HG03196 (cell line): ENCODE results near the gene SBSN.

Source experiments
- ATAC-seq: cut with Tn5 transposase; IDR thresholded peaks from one replicate; pipeline ENCODE4 v1.9.1; 2021; ENCODE audit not compliant: unreplicated experiment

SBSN gene, protein sequence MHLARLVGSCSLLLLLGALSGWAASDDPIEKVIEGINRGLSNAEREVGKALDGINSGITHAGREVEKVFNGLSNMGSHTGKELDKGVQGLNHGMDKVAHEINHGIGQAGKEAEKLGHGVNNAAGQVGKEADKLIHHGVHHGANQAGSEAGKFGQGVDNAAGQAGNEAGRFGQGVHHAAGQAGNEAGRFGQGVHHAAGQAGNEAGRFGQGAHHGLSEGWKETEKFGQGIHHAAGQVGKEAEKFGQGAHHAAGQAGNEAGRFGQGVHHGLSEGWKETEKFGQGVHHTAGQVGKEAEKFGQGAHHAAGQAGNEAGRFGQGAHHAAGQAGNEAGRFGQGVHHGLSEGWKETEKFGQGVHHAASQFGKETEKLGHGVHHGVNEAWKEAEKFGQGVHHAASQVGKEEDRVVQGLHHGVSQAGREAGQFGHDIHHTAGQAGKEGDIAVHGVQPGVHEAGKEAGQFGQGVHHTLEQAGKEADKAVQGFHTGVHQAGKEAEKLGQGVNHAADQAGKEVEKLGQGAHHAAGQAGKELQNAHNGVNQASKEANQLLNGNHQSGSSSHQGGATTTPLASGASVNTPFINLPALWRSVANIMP

DNA sequence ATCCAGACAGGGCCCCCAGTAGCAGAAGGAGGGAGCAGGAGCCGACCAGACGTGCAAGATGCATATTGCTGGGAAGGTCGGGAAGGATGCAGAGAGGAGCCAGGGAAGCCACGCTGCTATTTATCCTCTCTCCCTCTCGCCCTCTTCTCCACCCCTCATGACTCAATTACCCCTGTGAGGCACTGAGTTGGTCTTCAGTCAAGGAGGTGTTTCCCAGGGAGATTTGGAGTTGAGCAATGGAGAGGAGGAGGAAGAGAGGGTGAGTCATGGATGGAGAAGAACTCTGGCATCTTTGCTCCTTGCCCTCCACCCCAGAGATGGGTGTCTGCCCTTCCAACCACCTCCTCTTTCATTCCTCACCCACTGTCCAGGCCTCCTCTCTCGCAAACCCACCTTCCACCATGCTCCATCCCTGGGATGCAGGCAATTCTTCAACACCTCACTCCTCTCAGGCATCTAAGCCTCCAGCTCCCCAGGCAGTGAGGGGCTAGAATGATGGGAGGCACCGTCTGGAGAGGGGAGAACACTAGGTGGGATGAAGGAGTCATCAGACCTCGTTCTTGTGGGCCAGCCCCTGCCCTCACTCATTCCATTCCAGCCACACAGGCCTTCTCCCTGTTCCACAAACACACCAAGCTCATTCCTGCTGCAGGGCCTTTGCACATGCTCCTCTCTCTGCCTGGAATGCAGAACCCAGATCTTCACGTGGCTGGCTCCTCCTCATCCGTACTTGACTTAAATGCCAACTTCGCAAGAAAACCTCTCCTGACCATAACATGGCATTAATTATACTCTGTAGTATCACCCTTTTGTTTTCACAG is at the start of gene SBSN:
TSS of gene SBSN (minus strand) at position 94 of the 821 bp plus-strand sequence. CDS start at position 64, 30 bp downstream.
- ATAC-seq, result no peak

DNA sequence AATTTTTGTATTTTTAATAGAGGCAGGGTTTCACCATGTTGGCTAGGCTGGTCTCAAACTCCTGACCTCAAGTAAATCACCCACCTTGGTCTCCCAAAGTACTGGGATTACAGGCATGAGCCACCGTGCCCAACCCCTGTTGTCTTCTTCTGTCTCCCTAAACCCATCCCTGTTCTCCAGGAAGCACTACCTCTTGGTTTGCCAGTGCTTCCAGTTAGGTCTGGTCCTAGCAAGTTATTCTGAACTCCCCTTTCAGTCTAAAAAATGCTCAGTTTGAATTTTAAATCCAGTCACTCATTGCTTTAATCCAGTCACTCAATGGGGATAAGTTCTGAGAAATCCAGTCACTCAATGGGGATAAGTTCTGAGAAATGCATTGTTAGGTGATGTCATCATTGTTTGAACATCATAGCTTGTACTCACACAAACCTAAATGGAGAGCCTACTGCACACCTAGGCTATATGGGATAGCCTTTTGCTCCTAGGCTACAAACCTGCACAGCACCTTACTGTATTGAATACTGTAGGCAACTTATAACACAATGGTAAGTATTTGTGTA is 43.4 kb upstream of the SBSN start:
- no peak for ATAC-seq

DNA sequence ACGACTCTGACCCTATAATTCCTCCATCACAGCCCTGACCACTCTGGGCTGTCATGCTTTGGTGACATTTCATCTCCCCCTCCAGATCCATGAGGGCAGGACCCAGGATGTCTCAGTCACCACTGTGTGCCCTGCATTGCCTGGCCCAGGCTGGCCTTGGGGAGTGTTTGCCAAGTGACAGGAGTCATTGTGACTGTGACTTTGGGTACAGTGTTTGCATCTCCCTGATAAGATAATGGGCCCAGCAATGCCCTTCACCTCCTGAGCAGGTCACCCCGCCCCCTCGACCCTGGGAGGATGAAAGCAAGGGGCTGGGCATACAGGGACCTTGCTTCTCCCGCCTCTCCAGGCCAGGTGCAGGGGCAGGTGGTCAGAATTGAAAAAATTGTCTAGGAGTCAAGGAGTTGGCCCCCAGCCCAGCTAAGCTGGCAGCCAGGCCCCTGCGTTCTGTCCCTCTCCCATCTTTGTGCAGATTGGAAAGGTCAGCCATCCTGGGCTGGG is 41.2 kb upstream of the SBSN start:
- ATAC-seq, result no peak

DNA sequence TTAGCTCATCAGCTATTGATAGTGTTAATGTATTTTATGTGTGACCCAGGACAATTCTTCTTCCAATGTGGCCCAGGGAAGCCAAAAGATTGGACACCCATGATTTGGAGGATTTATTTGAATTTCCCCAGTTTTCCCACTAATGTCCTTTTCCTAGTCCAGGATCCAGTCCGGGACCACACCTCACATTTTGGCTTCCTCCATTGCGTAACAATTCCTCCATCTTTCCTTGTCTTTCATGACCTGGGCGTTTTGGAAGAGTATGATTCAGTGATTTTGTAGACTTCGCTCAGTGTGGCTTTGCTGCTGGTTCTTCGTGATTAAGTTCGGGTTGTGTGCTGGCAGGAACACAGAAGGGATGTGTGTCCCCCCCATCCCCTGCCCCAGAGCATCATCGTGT is 38.6 kb upstream of the SBSN start:
- no peak for ATAC-seq

DNA sequence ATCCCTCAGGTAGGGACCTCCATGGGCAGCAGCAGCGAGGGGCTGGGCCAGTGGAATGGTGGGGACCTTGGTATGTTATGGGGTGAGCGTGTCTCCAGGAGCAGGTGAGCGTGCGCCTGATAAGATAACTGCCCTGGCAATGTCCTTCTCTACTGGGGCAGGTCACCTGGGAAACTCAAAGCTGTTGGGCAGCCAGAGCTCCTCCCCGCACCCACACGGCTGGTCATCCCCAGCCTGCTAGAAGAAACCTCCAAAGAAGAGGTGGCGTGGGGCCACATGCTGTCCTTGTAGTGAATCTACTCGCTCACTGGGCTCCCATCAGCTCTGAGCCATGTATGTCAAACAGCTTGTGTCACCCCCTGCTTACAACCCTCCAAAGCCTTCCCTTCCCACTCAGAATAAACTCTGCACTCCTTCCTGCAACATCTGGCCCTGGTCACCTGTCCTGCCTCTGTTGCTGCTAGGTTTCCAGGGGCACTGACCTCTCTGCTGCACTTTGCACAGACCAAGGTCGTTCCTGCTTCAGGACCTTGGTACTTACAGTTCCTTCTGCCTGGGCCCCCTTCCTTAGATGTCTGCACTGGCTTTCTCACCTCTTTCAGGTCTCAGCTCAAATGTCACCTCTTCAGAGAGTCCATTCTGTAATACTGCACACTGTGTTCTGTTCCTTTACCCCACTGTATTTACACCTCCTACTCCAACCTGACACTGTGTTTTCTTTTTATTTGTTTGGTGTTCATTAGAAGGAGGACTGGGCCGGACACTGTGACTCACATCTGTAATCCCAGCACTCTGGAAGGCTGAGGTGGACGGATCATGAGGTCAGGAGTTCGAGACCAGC is 37.1 kb upstream of the SBSN start:
- no peak for ATAC-seq

DNA sequence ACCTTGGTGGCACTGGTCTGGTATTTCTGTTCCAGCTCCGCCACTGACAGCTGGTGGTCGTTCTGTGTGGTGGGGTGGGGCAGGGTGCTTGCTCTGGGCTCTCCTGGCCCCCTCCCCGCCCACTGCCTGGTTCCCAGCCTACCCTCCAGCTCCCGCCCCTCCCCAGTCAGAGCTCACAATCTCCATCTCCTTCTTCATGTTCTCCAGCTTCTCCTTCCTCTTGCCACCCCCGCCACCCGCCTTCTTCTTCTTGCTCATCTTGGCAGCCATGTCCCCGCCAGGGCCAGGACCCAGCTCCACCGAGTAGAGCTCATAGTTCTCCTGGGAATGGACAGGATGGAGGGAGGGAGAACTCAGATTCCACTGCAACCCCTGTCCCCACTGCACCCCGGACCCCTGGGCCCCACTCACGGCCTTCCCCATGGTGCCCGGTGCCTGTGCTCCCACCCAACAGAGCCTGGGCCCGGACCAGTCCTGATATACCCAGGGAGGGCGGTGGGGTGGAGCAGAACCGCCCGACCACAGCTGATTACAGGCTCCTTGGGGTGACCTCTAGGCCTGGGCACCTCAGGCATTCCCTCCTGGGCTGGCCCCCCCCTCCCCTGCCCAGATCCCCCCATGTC is 35.2 kb upstream of the SBSN start, which contains the start of gene ATP4A:
TSS of gene ATP4A (minus strand) at position 452 of the 623 bp plus-strand sequence. CDS start at position 423, 29 bp downstream.
- no peak for ATAC-seq

DNA sequence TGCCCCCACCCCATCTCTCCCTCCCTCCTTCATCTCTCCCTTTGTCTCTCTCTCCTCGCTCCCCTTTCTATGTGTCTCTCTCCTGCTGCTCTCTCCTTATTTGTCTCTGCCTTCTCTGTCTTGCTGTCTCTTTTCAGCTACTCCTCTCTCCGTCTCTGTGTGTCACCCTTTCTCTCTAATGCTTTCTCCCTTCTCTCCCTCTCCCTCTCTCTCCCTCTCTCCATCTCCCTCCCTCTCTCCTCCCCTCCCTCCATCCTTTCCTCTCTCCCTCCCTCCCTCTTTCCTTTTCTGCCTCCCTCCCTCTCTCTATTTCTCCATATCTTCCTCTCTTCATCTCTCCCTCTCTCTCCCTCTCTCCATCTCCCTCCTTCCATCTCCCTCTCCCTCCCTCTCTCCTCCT is 34.7 kb upstream of the SBSN start:
- ATAC-seq, result no peak

DNA sequence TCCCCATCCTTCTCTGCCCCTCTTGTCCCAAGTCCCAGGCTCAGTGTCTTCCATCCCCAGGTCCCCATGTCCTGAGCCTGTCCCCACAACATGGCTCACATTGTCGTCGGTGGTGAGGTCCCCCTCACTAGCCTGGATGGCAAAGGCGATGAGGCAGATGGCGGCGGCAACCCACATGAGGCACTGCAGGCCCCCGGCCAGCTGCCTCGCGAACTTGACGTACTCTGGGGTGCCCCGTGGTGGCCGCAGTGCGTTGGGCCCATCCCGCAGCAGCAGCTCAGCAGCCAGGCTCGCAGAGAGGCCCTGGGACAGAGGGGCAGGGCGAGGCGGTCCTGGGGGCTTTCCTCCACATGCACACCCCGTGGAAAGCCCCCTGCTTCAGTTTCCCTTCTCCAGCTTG is 34.2 kb upstream of the SBSN start:
- no peak for ATAC-seq

DNA sequence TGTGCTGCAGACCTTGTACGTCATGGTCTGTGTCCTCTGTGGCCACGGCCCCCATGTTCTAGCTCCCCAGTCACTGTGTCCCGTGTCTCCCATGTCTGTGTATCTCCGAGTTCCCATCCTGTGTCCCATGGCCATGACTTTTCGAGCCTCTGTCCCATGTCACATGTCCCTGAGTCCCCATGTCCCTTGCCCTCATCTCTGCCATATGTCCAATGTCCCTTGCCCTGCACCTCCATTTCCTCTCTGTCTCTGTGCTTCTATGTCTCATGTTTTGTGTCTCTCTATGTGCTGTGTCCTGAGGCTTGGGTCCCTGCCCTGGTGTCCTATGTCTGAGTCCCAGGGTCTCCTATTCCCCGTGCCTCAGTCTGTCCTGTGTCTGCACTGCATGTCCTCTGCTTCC is 33.3 kb upstream of the SBSN start:
- no peak for ATAC-seq

DNA sequence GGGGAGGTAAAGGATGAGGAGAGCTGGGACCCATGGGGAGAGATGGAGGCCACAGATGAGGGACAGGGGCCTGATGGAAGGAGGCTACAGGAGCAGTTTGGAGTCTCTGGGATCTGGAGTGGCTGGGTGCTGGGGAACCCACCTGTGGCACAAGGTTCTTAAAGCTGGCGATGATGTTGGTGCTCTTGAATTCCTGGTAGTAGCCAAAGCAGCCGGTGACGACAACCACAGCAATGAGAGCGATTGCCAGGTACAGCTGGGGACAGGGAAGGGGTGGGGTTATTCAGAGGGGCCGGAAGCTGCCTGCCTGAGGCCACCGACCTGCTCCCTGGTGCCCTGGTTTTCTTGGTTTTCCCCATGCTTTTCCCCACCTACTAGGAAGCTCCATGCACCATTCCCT is 32.6 kb upstream of the SBSN start:
- no peak for ATAC-seq

DNA sequence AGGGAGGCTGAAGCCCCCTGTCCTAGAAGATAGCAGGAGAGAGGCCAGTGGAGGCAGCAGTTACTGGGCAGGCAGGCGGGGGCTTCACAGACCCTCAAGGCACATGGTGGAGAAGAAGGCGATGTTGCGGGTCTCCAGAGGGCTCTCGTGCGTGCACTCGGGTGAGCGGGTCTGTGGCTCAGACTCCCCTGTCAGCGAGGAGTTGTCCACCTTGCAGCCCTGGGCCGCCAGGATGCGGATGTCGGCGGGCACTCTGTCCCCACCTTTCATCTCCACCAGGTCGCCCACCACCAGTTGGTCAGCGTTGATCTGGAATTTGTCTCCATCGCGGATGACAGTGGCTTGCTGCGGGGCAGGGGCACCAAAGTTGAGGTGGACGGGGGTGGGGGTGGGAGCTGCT is 32.2 kb upstream of the SBSN start:
- ATAC-seq, result no peak

DNA sequence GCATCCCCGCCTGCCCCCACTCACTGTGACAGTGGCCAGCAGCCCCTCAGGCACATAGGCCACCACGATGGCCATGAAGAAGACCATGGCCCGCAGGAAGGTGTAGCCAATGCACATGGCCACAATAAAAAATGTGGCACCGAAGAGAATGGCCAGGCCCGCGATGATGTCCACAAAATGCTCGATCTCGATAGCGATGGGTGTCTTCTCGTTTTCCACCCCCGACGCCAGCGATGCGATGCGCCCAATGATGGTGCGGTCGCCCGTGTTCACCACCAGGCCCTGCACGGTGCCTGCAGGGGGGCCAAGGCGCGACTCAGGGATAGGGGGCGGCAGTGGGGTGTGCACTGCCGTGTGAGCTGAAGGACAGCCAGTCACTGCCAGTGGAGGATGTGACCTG is 31.7 kb upstream of the SBSN start:
- ATAC-seq, result no peak

DNA sequence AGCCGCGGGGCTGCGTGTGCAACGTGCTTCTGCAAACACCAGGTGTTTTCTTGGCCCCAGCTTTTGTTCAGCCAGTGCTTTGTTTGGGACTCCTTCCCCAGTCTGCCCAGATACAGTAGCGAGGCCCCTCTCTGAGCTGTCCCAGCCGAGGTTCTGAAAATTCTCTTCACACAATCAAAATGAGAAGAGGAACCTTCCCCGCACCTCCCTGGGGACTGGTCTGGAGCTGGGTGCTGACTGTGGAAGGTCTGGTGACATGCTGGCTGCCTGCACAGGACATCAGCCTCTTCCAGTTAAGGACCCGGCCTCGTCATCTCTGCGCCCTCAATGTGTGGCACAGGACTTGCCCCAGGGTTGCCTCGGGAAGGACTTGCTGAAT is 31.2 kb upstream of the SBSN start:
- ATAC-seq, result no peak

DNA sequence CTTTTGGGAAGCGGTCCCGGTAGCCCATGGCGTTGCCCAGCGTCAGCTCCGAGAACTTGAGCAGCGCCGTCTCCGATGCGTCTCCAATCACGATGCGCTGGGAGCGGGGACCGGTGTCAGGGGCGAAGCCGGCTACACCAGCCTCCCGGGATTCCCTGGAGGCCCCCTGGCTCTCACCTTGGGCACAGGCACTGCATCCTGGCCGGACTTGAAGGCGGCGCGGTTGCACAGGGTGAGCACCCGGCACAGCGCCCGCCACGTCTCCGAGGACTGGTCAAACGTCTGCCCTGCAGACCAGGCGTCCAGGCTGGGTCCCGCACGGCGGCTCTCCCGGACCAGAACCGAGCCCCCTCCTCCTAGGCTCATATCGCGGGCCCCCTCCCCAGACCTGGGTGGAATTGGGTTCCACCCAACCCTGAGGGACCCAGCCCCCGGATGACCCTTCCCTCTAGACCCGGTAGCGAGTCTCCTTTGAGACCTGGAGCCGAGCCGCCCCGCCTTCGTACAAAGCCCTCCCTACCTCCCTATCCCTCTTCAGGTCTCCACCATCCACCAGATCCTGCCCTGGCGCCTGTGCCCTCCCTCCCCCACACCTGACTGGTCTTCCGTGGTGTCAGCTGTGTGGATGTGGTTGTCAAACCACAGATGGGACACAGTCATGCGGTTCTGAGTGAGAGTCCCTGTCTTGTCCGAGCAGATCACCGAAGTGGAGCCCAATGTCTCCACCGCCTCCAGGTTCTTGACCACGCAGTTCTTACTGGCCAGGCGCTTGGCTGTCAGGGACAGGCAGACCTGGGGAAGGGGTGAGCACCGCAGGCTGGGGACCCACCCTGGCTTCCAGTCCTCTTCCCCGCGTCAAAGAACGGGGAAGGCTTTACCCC is 30.5 kb upstream of the SBSN start:
- ATAC-seq, result no peak

DNA sequence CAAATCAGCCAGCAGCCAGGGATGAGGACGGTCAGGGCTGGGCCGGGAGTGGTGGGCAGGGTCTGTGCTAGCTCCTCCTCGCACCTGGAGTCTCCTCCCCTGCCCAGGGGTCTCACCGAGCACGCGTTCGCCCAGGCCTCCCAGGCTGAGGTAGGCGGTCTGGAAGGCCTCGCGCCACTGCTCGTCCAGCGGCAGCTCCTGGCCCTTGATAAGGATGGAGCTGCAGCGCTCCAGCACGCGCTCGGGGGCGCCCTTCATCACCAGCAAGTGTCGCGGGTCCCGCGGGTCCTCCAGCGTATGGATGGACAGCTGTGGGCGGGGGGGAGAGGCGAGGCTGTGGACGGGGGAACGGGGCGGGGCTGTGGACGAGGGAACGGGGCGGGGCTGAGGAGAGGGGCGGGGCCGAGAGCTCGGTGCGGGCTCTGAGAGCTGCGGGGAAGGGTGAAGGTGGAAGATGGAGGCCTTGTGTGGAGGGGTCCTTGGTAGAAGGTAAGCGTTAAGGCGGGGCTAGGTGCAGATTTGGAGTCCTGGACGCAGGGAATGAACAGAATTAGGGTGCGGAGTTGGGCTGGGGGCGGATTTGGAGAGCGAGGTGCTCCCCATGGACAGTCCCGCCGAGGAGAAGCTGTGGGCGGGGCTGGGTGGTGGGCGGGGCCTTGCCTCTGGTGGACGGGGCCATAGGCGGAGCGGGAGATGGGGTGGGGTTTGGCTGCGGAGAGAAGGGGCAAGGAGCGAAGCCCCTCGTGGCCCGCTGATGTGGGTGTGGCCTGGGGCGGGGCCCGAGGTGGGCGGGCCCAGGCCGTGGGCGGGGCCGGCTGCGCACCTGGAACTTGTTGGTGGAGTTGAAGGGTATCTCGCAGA is 29.7 kb upstream of the SBSN start:
- no peak for ATAC-seq

DNA sequence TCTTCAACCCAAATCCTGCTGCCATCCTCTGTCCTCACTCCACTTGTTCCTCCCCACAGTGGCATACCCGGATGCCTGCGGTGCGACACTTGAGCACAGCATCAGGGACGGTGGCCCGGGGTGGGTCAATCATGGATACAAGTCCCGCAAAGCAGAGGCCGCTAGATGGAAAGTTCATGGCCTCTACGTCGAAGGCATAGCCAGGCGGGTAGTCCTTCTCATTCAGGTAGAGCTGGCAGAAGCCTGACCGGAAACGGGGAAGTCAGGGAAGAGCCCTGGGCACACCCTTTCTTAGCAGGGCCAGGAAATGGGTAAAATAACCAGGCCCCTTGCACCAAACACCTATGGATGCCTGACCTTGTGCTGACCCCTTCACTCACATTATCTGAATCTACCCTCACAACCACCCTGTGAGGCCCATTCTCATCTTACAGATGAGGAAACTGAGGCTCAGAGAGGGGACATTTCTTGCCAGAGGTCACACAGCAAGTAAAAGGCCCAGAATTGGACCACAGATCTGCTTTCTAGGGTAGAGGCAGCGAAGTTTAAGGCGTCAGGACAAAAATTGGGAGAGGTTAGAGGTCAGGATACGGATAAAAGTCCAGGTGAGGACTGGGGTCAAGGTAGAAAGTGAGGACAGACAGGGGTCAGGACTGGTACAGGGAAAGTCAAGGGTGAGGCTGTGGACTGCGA is 28.9 kb upstream of the SBSN start:
- no peak for ATAC-seq

DNA sequence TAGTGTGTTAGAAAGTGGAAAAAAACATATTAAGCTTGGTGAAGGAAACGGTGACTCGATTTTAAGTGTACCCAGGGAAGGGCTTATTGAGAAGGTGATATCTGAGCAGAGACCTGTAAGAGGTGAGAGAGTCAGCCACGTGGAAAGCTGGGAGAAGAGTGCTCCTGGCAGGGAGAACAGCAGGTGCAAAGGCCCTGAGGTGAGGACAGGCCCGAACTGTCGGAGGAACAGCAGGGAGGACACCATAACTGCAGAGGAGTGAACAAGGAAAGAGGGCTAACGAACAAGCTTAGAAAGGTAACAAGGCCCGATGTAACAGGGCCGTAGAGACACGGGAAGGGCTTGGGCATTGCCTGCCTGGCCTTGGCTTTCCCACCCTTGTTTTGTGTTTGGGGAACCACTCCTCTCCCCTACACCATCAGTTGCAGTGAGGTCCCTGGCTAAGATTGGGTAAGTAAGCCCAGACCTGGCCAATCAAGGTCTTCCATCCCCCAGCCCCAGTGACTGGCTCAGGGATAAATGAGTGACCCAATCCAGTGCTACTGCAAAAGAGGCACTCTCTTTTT is 28.0 kb upstream of the SBSN start:
- ATAC-seq, result no peak
